Heart right ventricle (tissue), 16 donors: ENCODE measurements around the gene SCPEP1. TPM values are rescaled to one million over a fixed set of nuclear protein-coding genes. Genes with fewer than 3 reads are reported as not detected.

Experiments used
- ATAC-seq, 8 donors: fragments of 200-7000 bp; cut with Tn5 transposase; one replicate each; pipeline ENCODE4 v1.9.1; 2020; ENCODE audit warnings: mild to moderate bottlenecking in 8 of 8, moderate library complexity in 8 of 8, moderate number of reproducible peaks in 1 of 8
- DNase-seq, 2 donors: peaks; one replicate each; pipeline ENCODE4 v3.0.0-alpha.2; 2020
- H3K27ac ChIP-seq, 10 donors: fragments of 200-600 bp; sonication (generic) in 2 of 10; one replicate each; pipeline versions ENCODE4 v1.5.0 to v1.8.0; 2020 to 2022; ENCODE audit warnings: mild to moderate bottlenecking in 3 of 10
- H3K27me3 ChIP-seq, 7 donors: fragments of 200-600 bp; one replicate each; pipeline ENCODE4 v1.8.0; 2021 to 2022; ENCODE audit warnings: mild to moderate bottlenecking in 2 of 7
- H3K36me3 ChIP-seq, 9 donors: fragments of 200-600 bp; sonication (generic) in 1 of 9; one replicate each; pipeline versions ENCODE4 v1.5.0 to v1.8.0; 2020 to 2022; ENCODE audit warnings: mild to moderate bottlenecking in 2 of 9
- H3K4me1 ChIP-seq, 9 donors: fragments of 200-600 bp; sonication (generic) in 1 of 9; one replicate each; pipeline versions ENCODE4 v1.5.0 to v1.8.0; 2020 to 2022; ENCODE audit warnings: mild to moderate bottlenecking in 4 of 9
- H3K4me3 ChIP-seq, 10 donors: fragments of 200-600 bp; sonication (generic) in 2 of 10; one replicate each; pipeline versions ENCODE4 v1.5.0 to v1.8.0; 2020 to 2022; ENCODE audit warnings: mild to moderate bottlenecking in 7 of 10, moderate library complexity in 2 of 10
- H3K9me3 ChIP-seq, 11 donors: fragments of 200-600 bp in 10 of 11; sonication (generic) in 2 of 11; one replicate each; pipeline versions ENCODE4 v1.5.0 to v1.8.0; 2013 to 2022; ENCODE audit warnings: mild to moderate bottlenecking in 2 of 11, control low read depth in 1 of 11, moderate library complexity in 1 of 11
- CTCF ChIP-seq, 9 donors: fragments of 200-600 bp; sonication (generic) in 2 of 9; IDR thresholded peaks; one replicate each; pipeline versions ENCODE4 v1.5.0 to v1.8.0; 2021 to 2022; ENCODE audit warnings: antibody characterized with exemption in 9 of 9, mild to moderate bottlenecking in 5 of 9, moderate library complexity in 1 of 9
- WGBS, 2 donors: extraction: QIAGEN DNeasy Blood & Tissue Kit; methylation state at CpG; one replicate each; pipeline ENCODE4 v1.1.7; 2013; ENCODE audit warnings: inconsistent platforms in 1 of 2; 5-methylcytosine and 5-hydroxymethylcytosine counted together
- intact Hi-C, 10 donors: fragments of 100-400 bp; cut with DNase I; formaldehyde crosslinking; loops; one replicate each; pipeline versions ENCODE4 v1.11.1 to v1.14.2; 2022
- polyA plus RNA-seq, 2 donors: library from polyadenylated mRNA; stranded (reverse); fragments of 200-250 nt; gene quantifications; one replicate each; pipeline ENCODE4 v1.2.3, GENCODE V29; 2013
- total RNA-seq, 10 donors: library from RNA; stranded (reverse); fragmentation: NEBNext Ultra II Directional in 3 of 10; extraction: Animal tissue kit (Norgen Biotek cat#: 25700) in 3 of 10; gene quantifications; one replicate each; pipeline versions ENCODE4 v1.2.1 to v1.2.4, GENCODE V29; 2021 to 2023
- donor health status: Arrhythmogenic right ventricular cardiomyopathy.
- donor health status: ischemic (EF 13 %, LVEDD 7.1; RV severe dilation, severe dysfunction).
- donor health status: healthy with polysubstance abuse.
- donor health status: DM: no; HTN: yes; CAD: no.
- donor health status: DM: no; HTN: no; CAD: no.
- donor health status: ischemic (EF 25% LVEDD 6.9; RV normal size, moderate dysfunction).
- donor health status: ischemic (EF 25% LVEDD 5.7; RV mildly dilated, moderate dysfunction).
- donor health status: healthy.
- donor health status: DM: yes; HTN: yes; CAD: no.
- donor health status: Ischemic cardiomyopathy.
- donor health status: ischemic (EF 35%, LVEDD 5.7; RV mildly dilated, moderate dysfunction).
- donor health status: nonischemic (EF 11% LVEDD 7.7; RV severe dilation, severe dysfunction).
- donor health status: DM: yes; HTN: yes; CAD: no.
- donor health status: PGD.
- donor health status: ischemic (EF 29% LVEDD 5.4; RV normal size, mild dysfunction).
- donor health status: nonischemic (EF 23%, LVEDD 6.1; RV moderate dilation, normal function).

SCPEP1 gene
- total and polyA plus RNA-seq, 12 donors: 26.0 to 229 (median 47.9) TPM

GRCh38 chr17:57017625-57018024, 39.7 kb downstream of the SCPEP1 start:
- no peak overlapping the region for H3K4me3 ChIP-seq
- no peaks in the 10 kb centered on the region for H3K4me1 ChIP-seq
- H3K27me3 ChIP-seq: no peaks in the 10 kb centered on the region
- no peak overlapping the region for H3K27ac ChIP-seq
- intact Hi-C loops: loop anchor here in 1 of 10 donors (10.0 kb wide), 1 partner anchor 97 kb away; no protein-coding TSS in a partner anchor
- H3K9me3 ChIP-seq: no peaks in the 10 kb centered on the region
- no peak for DNase-seq
- H3K36me3 ChIP-seq: no peaks in the 10 kb centered on the region
- no peak for ATAC-seq
- TF ChIP-seq CTCF (IDR thresholded peaks at IDR 0.05): no peak
- 55 to 63% methylated on average over 4 of the region's 4 CpGs for WGBS, 2 donors

GRCh38 chr17:57020208-57020607, 42.3 kb downstream of the SCPEP1 start:
- intact Hi-C loops: no loop called here
- Histone ChIP-seq H3K27ac (no peak overlapping the region), H3K4me3 (no peak overlapping the region), H3K9me3 (peaks cover 0 to 3% (median 0%) of the 10 kb centered on the region in 11 donors), H3K36me3 (no peaks in the 10 kb centered on the region), H3K4me1 (no peaks in the 10 kb centered on the region), H3K27me3 (no peaks in the 10 kb centered on the region)
- no peak for TF ChIP-seq CTCF (IDR thresholded peaks at IDR 0.05)
- ATAC-seq (no peak), DNase-seq (no peak)
- 85 to 88% methylated on average over 3 of the region's 3 CpGs for WGBS, 2 donors

GRCh38 chr17:57021226-57021940, 43.5 kb downstream of the SCPEP1 start:
- ATAC-seq: no peak
- TF ChIP-seq CTCF (IDR thresholded peaks at IDR 0.05): no peak
- H3K27ac ChIP-seq: no peak overlapping the region

GRCh38 chr17:57025876-57026275, 47.9 kb downstream of the SCPEP1 start:
- 69 to 74% methylated on average over 1 of the region's 1 CpG for WGBS, 2 donors
- H3K4me3 ChIP-seq: no peak overlapping the region
- H3K27ac ChIP-seq: no peak overlapping the region
- H3K36me3 ChIP-seq: no peaks in the 10 kb centered on the region
- intact Hi-C loops: no loop called here
- DNase-seq (no peak), ATAC-seq (no peak)
- no peak for TF ChIP-seq CTCF (IDR thresholded peaks at IDR 0.05)
- H3K4me1 ChIP-seq: no peaks in the 10 kb centered on the region
- peaks cover 0 to 30% (median 5%) of the 10 kb centered on the region in 11 donors for H3K9me3 ChIP-seq
- H3K27me3 ChIP-seq: no peaks in the 10 kb centered on the region

More at GRCh38 chr17:57021226-57021940, 43.5 kb downstream of the SCPEP1 start:
- Histone ChIP-seq H3K9me3 (peaks cover 0 to 15% (median 2%) of the 10 kb centered on the region in 11 donors), H3K27me3 (no peaks in the 10 kb centered on the region), H3K4me1 (no peaks in the 10 kb centered on the region), H3K4me3 (no peak overlapping the region), H3K36me3 (no peaks in the 10 kb centered on the region)
- WGBS, 2 donors: 65 to 70% methylated on average over 4 of the region's 4 CpGs
- no peak for DNase-seq
- intact Hi-C loops: no loop called here
